Measurements from ENCODE around the gene FARP1. TPM values are rescaled to one million over a fixed set of nuclear protein-coding genes. Genes with fewer than 3 reads are reported as not detected.

FARP1 gene
- polyA plus RNA-seq, 5 donors, result 111 to 145 (median 112) TPM

- no peak for DNase-seq
Measured at GRCh38 chr13:98419786-98420553, 277.1 kb downstream of the FARP1 start.

DNA sequence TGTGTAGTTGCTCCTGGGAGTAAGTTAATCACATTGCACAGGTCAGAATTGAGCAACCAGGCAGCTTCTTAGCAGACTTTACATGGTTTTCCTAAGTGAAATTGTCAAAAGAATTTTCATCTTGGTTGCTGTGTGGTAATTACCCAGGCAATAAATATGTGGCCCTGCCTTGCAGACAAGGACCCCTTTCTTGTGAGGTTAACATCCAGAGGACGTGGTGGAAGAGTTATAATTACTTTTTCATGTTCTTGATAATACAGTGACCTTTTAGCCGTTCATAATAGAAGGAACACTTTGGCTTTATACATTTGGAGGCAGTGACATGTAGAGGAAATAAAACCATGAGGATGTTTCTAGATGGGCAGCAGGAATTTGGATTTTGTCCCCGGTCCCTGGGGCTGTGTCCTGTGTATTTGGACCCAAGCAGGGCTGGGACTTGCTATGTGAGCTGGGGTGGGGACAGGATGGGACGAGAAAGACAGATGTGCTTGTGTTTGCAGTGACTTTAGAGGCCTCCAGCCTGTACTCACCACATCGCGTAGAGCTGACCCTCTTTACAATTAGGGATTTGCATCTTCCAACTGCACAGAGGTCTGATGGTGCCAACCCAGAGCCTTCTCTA is 277.8 kb downstream of the FARP1 start:
- no peak for DNase-seq

DNA sequence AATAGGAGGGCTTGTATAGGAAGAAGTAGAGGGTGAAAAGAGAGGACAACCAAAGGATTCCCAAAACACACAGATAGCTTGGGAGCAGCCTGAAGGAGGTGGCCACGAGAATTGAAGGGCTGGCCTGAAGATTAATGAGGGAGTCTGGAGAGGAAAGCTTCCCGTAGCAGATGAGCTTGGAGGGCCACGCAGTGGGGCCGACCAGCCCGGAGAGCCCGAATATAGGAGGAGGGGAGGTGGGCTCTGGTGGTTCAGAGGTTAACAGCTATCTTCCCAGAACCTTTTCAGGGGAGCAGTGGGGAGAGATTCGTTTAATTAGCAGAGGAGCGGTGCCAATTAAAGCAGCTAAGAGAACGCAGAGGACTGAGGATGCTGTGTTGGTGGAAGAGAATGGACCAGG is 279.2 kb downstream of the FARP1 start:
- no peak for DNase-seq

DNA sequence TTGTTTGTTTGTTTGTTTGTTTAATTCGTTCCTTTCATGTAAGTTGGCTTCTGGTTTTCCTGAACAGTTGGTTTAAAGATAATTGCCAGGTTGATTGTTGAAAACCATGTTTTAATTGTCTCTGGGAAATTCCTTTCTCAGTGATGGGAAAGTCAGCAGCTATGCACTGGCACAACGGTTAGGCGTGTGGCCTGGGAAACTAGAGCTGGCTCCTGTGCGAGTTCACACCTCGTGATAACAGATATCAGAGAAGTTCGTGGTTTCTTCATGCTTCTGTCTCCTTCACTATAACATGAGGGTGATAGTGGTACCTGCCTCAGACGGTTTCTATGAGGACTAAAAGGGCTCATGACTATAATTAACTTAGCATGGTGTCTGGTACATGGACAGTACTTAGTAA is 280.5 kb downstream of the FARP1 start:
- DNase-seq, result no peak

GRCh38 chr13:98427331-98427995 is 284.6 kb downstream of the FARP1 start:
- no peak for DNase-seq

- DNase-seq, result no peak
Measured at GRCh38 chr13:98428256-98428966, 285.5 kb downstream of the FARP1 start.

- DNase-seq, result no peak
Measured at GRCh38 chr13:98429081-98429480, 286.2 kb downstream of the FARP1 start.

DNA sequence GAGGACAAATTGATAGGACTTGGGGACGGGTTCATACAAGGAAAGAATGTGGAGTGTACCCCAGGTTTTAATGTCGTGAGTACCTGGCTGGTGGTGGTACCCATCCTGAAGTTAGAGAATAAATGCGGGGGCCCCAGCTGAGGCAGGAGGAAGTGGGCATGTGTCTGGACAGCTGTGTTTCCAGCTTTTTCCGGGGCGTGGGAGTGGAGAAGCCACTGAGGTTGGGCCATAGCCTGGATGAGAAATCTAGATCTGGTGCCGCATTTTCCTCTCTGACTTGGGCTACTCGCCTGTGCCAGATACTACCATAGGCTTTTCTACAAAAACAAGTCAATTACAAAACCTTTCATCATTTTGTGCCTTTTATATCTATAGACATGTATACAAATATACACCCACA is 286.6 kb downstream of the FARP1 start:
- no peak for DNase-seq

- no peak for DNase-seq
Measured at GRCh38 chr13:98429977-98430736, 287.3 kb downstream of the FARP1 start.

DNA sequence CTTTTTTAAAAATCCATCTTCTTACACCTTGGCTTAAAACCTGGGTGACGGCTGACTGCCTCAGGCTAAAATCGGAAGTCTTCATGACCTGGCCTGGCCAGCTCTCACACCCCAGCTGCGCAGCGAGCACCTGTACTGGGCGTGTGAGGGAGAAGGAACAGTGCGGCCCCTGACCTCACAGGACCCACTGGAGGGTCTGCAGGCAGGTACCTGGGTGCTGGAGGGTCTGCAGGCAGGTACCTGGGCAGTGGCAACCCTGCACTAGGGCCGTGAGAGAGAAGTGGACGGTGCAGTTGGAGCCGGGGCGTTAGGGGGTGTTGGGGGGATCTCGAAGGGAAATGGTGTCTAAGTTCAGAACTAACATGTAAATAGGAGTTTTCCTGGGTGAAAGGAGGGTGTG is 289.7 kb downstream of the FARP1 start:
- no peak for DNase-seq

GRCh38 chr13:98433654-98434053 is 290.8 kb downstream of the FARP1 start:
- DNase-seq, result no peak

GRCh38 chr13:98434060-98434459 is 291.2 kb downstream of the FARP1 start:
- no peak for DNase-seq

- no peak for DNase-seq
Measured at GRCh38 chr13:98435376-98435775, 292.5 kb downstream of the FARP1 start.

- no peak for DNase-seq
Measured at GRCh38 chr13:98436233-98436910, 293.5 kb downstream of the FARP1 start.

DNA sequence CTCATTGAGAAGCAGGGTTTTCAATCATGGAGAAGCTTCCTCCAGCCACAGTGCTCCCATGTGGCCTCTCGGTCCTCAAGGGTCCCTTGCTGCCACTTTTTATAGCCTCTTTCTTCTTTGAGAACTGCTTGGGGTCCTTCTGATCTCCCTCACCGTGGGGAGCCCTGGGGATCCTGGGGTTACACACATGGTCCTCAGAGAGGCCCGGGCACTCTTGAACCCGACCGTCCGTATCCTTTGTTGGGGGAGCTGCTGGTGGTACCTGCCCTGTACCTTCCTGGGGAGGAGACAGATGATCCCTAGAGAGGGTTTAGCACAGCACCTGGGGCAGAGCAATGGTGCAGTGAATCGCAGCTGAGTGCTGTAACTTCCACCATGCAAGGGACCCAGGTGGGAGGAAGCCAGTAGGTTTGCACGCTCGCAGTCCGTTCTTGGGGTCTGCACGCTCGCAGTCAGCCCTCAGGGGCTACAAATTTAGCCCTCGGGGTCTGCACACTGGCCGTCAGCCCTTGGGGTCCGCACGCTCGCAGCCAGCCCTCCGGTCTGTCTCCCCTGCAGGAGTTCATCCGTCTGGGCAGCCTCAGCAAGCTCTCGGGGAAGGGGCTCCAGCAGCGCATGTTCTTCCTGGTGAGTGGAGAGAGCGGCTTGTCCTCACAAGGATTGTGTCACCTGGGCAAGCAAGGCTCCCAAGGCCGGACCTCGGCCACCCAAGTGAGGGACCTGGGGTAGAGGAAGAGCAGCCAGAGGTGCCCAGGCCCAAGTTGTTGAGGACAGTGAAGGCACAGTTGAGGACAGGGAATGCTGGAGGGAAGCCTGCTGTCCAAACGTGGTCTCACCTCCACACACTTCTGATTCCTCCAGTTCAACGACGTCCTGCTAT is 295.6 kb downstream of the FARP1 start:
- DNase-seq, result no peak

DNA sequence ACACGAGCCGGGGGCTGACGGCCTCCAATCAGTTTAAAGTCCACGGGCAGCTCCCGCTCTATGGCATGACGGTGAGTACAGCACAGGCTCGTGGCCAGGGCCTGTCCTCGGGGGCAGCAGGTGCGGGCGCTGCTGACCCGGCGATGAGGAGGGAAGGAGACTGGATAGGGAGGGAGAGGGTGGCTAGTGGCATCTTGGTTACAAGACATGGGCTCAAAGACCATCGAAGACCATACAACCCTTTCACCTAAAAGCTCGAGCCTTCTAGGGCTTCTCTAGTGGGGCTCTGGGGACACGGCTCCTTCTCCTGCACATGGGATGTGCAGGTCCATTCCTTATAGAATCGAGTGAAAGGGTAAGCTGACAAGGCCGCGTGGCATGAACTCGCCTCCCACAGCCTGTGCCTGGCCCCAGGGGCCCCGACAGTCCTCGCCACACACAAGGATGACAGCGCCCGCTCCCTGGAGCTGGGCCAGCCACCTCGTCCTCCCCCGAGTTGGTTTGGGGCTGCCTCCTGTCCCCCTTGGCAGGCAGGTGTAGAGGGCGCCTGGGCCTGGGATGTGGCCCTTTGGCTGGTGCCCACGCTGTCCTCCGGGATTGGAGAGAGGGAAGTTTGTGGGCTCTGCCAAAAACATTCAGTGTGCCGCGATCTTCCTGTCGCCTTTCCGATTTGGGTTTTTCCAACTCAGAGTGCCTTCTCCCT is 296.4 kb downstream of the FARP1 start:
- DNase-seq, result no peak

DNA sequence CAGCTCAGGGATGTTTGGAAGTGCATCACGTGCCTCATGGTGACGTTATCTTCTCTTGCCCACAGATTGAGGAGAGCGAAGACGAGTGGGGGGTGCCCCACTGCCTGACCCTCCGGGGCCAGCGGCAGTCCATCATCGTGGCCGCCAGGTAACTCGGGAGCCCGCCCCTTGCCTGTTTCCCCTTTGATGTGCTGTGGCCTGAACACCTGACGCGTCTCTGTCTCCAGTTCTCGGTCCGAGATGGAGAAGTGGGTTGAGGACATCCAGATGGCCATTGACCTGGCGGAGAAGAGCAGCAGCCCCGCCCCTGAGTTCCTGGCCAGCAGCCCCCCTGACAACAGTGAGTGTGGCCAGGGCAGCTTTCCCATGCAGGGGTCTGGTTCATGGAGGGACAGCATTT is 297.0 kb downstream of the FARP1 start:
- DNase-seq, result no peak

DNA sequence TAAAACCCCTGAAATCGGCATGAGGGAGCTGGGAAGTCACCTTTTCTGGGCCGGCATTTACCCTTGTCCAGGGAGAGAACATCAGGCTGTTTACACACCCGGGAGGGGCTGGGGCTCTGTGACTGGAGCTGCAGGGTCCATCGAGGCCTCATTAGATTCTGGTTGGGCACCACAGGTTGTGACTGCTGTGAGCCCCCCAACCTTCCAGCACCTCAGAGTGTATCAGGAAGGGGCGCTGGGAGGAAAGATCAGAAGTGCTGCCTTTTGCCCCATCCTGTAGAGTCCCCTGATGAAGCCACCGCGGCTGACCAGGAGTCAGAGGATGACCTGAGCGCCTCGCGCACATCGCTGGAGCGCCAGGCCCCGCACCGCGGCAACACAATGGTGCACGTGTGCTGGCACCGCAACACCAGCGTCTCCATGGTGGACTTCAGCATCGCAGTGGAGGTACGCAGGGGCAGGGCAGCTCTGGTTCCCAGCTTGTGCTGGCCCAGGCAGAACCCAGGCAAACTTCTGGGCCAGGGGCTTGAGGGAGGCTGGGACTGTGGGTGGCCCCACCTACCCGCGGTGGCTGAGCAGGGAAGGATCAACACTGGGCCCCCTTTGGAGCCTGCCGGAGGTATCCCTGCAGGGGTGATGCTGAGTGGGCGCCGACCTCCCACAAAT is 297.6 kb downstream of the FARP1 start:
- DNase-seq, result no peak

Data from right lung (tissue), 5 donors.